ENCODE measurements around the gene ZFHX3.
"Not testable (repeated sequence)": the region's sequence is repeated elsewhere in the genome, so short reads cannot be mapped to it uniquely, and the experiment has no call there.

The ZFHX3 gene

GRCh38 chr16:72999541-73000019 lies 48.3 kb downstream of the ZFHX3 start:
- Mint-ChIP-seq H3K27ac (peak overlapping the region; percentile 45 to 78 (median 64)), H3K27me3 (ENCODE audit: low read depth) (peaks cover 7% of the 10 kb centered on the region), H3K4me3 (no peak overlapping the region), H3K9me3 (peaks cover 9% of the 10 kb centered on the region), H3K36me3 (ENCODE audit: low read depth) (peaks cover 18% of the 10 kb centered on the region), H3K4me1 (peaks cover 53% of the 10 kb centered on the region)
- no peak for TF ChIP-seq CTCF (IDR thresholded peaks at IDR 0.05; ENCODE audit: unreplicated experiment in 3 of 3)

GRCh38 chr16:72997141-72997542 lies 50.8 kb downstream of the ZFHX3 start:
- peaks cover 14% of the 10 kb centered on the region for H3K36me3 Mint-ChIP-seq (ENCODE audit: low read depth)
- peaks cover 6% of the 10 kb centered on the region for H3K9me3 Mint-ChIP-seq
- peaks cover 7% of the 10 kb centered on the region for H3K27me3 Mint-ChIP-seq (ENCODE audit: low read depth)
- no peak for TF ChIP-seq CTCF (IDR thresholded peaks at IDR 0.05; ENCODE audit: unreplicated experiment in 3 of 3)
- no peak overlapping the region for H3K4me3 Mint-ChIP-seq
- peaks cover 59% of the 10 kb centered on the region for H3K4me1 Mint-ChIP-seq
- H3K27ac Mint-ChIP-seq: peak overlapping the region; percentile 46 to 67 (median 54)

- Mint-ChIP-seq H3K27ac (peak overlapping the region; percentile 46 to 67 (median 54)), H3K9me3 (peaks cover 6% of the 10 kb centered on the region), H3K4me3 (no peak overlapping the region), H3K36me3 (ENCODE audit: low read depth) (peaks cover 9% of the 10 kb centered on the region), H3K27me3 (ENCODE audit: low read depth) (peaks cover 7% of the 10 kb centered on the region), H3K4me1 (peaks cover 62% of the 10 kb centered on the region)
- no peak for TF ChIP-seq CTCF (IDR thresholded peaks at IDR 0.05; ENCODE audit: unreplicated experiment in 3 of 3)
Measured at GRCh38 chr16:72996291-72997062, 51.5 kb downstream of the ZFHX3 start.

GRCh38 chr16:72995882-72996270 lies 52.1 kb downstream of the ZFHX3 start:
- peaks cover 59% of the 10 kb centered on the region for H3K4me1 Mint-ChIP-seq
- H3K27ac Mint-ChIP-seq; H3K27me3 Mint-ChIP-seq (ENCODE audit: low read depth); H3K4me3 Mint-ChIP-seq; H3K9me3 Mint-ChIP-seq; H3K36me3 Mint-ChIP-seq (ENCODE audit: low read depth): not testable (repeated sequence)

- peak; percentile 31 to 50 (median 42) for TF ChIP-seq CTCF (IDR thresholded peaks at IDR 0.05; ENCODE audit: unreplicated experiment in 3 of 3)
- H3K27ac Mint-ChIP-seq: peak overlapping the region in 2 of 3 experiments; percentile 18 to 41
- H3K9me3 Mint-ChIP-seq: no peaks in the 10 kb centered on the region
- no peak overlapping the region for H3K4me3 Mint-ChIP-seq
- H3K4me1 Mint-ChIP-seq: peaks cover 56% of the 10 kb centered on the region
- peaks cover under 1% of the 10 kb centered on the region for H3K36me3 Mint-ChIP-seq (ENCODE audit: low read depth)
- H3K27me3 Mint-ChIP-seq (ENCODE audit: low read depth): peaks cover 7% of the 10 kb centered on the region
Measured at GRCh38 chr16:72995151-72995881, 52.6 kb downstream of the ZFHX3 start.

GRCh38 chr16:72992142-72992601 lies 55.8 kb downstream of the ZFHX3 start:
- Mint-ChIP-seq H3K27ac (peak overlapping the region; percentile 39 to 87 (median 70)), H3K4me3 (peak overlapping the region in 1 of 3 experiments; percentile 6), H3K27me3 (ENCODE audit: low read depth) (no peaks in the 10 kb centered on the region), H3K9me3 (no peaks in the 10 kb centered on the region), H3K36me3 (ENCODE audit: low read depth) (no peaks in the 10 kb centered on the region), H3K4me1 (peaks cover 62% of the 10 kb centered on the region)
- TF ChIP-seq CTCF (IDR thresholded peaks at IDR 0.05; ENCODE audit: unreplicated experiment in 3 of 3): no peak

Data from nephron (organoid).